22Rv1 (cell line): ENCODE measurements around the gene KRT9.

Experiments used
- H3K27ac ChIP-seq: fragments of 450-650 bp; 2 replicates; pipeline ENCODE4 v1.5.1; 2017
- CTCF ChIP-seq: fragments of 450-650 bp; IDR thresholded peaks from 2 replicates; pipeline ENCODE4 v1.5.1; 2017; ENCODE audit warnings: mild to moderate bottlenecking
- ZFX ChIP-seq: fragments of 450-650 bp; IDR thresholded peaks from 2 replicates; pipeline ENCODE4 v1.6.1; 2017; ENCODE audit warnings: antibody characterized with exemption, borderline replicate concordance

KRT9 gene

GRCh38 chr17:41559548-41559947, 12.3 kb downstream of the KRT9 start:
- no peak overlapping the region for H3K27ac ChIP-seq
- no peak for TF ChIP-seq CTCF
- no peak for TF ChIP-seq ZFX

GRCh38 chr17:41556931-41557330, 14.9 kb downstream of the KRT9 start:
- TF ChIP-seq CTCF = no peak
- no peak for TF ChIP-seq ZFX

GRCh38 chr17:41556306-41556705, 15.6 kb downstream of the KRT9 start:
- no peak for TF ChIP-seq ZFX
- no peak for TF ChIP-seq CTCF
- no peak overlapping the region for H3K27ac ChIP-seq

More at GRCh38 chr17:41556931-41557330, 14.9 kb downstream of the KRT9 start:
- H3K27ac ChIP-seq = no peak overlapping the region

- TF ChIP-seq CTCF (no peak), ZFX (no peak)
- H3K27ac ChIP-seq = no peak overlapping the region
Measured at GRCh38 chr17:41555105-41555887, 16.6 kb downstream of the KRT9 start.

GRCh38 chr17:41553987-41554680, 17.7 kb downstream of the KRT9 start:
- H3K27ac ChIP-seq = no peak overlapping the region
- no peak for TF ChIP-seq ZFX
- TF ChIP-seq CTCF = no peak

GRCh38 chr17:41553176-41553575, 18.7 kb downstream of the KRT9 start:
- H3K27ac ChIP-seq = no peak overlapping the region
- TF ChIP-seq CTCF = no peak
- no peak for TF ChIP-seq ZFX

GRCh38 chr17:41552455-41552854, 19.4 kb downstream of the KRT9 start:
- TF ChIP-seq ZFX = no peak
- no peak for TF ChIP-seq CTCF
- no peak overlapping the region for H3K27ac ChIP-seq
